ENCODE data around the gene BCAS3. TPM values are rescaled to one million over a fixed set of nuclear protein-coding genes. Genes with fewer than 3 reads are reported as not detected.

The BCAS3 gene
- total RNA-seq, 1 experiment from 2014 or later, result 26.3 TPM

DNA sequence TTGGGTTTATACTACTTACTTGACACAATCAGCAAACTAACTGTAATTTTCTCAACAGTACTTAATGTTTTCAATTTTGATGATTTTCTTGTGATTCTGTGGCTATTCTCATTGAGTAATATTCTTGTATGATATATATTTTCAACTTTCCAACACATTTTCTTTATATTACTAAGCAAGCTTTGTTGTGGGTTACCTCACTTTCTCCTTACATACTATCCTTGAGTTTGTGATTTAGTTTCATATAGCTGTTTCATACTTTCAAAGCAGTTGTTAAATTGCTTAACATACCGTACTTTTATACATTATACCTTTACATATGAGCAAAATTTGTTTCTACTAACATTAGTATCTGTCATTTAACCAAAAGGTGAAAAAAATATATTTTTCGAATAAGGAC, 197.1 kb downstream of the BCAS3 start:
- Histone ChIP-seq H3K27ac (ENCODE audit: low read depth, low read length) (no peak overlapping the region), H3K79me2 (ENCODE audit: insufficient read depth, low read length) (no peaks in the 10 kb centered on the region), H3K4me3 (replicated peaks in 1 of 2; ENCODE audit: low read depth in 1 of 2, low read length in 2 of 2) (no peak overlapping the region), H3K9me3 (ENCODE audit: control insufficient read depth in 1 of 2, insufficient read depth in 1 of 2, low read depth in 1 of 2, low read length in 2 of 2) (no peaks in the 10 kb centered on the region), H3K27me3 (ENCODE audit: insufficient read depth, low read length) (no peaks in the 10 kb centered on the region), H3K9me2 (ENCODE audit: insufficient read depth) (no peaks in the 10 kb centered on the region), H3K9ac (ENCODE audit: low read length) (no peak overlapping the region), H2AFZ (ENCODE audit: low read depth, low read length, poor library complexity, severe bottlenecking) (no peak overlapping the region), H3K36me3 (ENCODE audit: control insufficient read depth in 1 of 2, insufficient read depth in 2 of 2, low read length in 2 of 2) (no peaks in the 10 kb centered on the region), H4K20me1 (ENCODE audit: insufficient read depth) (no peaks in the 10 kb centered on the region), H3K4me1 (ENCODE audit: control insufficient read depth in 1 of 2, insufficient read depth in 2 of 2, low read length in 2 of 2) (no peaks in the 10 kb centered on the region), H3K4me2 (ENCODE audit: low read length) (no peak overlapping the region)
- intact Hi-C loops (cut with micrococcal nuclease), result no loop called here
- BruUV-seq (replicated peaks), result no TSS peak
- ChIA-PET POLR2A (no interaction called here), RAD21 (ENCODE audit: low non-redundant PET in 1 of 2, low total read pairs in 2 of 2, uncharacterized antibody in 2 of 2, unreplicated experiment in 2 of 2) (no interaction called here), CTCF (no interaction called here)
- no peak for DNase-seq (ENCODE audit: low read depth, low spot score)
- TF ChIP-seq JUND (IDR thresholded peaks at IDR 0.05) (no peak), ZNF274 (IDR thresholded peaks at IDR 0.05; ENCODE audit: low read depth, low read length) (no peak), ZFX (IDR thresholded peaks at IDR 0.05) (no peak), SIN3A (IDR thresholded peaks at IDR 0.05; ENCODE audit: low read depth) (no peak), POLR2A (IDR thresholded peaks at IDR 0.05; ENCODE audit: borderline replicate concordance, extremely low read depth, insufficient read depth, insufficient read length) (no peak), EZH2phosphoT487 (IDR thresholded peaks at IDR 0.05; ENCODE audit: borderline replicate concordance) (no peak), RAD21 (IDR thresholded peaks at IDR 0.05; ENCODE audit: low read depth) (no peak), CTCF (IDR thresholded peaks at IDR 0.05 in 2 of 3, conservative IDR thresholded peaks at IDR 0.05 in 1 of 3; ENCODE audit: borderline replicate concordance in 1 of 3, insufficient read depth in 1 of 3, low read depth in 2 of 3, low read length in 2 of 3) (no peak), CEBPB (IDR thresholded peaks at IDR 0.05; ENCODE audit: low read depth) (no peak), SRF (IDR thresholded peaks at IDR 0.05; ENCODE audit: low read depth) (no peak), EZH2 (IDR thresholded peaks at IDR 0.05) (no peak), CBX3 (IDR thresholded peaks at IDR 0.05; ENCODE audit: low read depth) (no peak), FOSL1 (IDR thresholded peaks at IDR 0.05; ENCODE audit: low read depth) (no peak), EGR1 (IDR thresholded peaks at IDR 0.05; ENCODE audit: low read depth) (no peak), TCF7L2 (IDR thresholded peaks at IDR 0.05; ENCODE audit: borderline replicate concordance, extremely low read depth, insufficient read depth, insufficient read length) (no peak), ELF1 (IDR thresholded peaks at IDR 0.05; ENCODE audit: borderline replicate concordance, low read depth) (no peak), POLR2AphosphoS5 (IDR thresholded peaks at IDR 0.05; ENCODE audit: low read depth, low read length) (no peak)
- TF ChIP-seq, protein P1, sequence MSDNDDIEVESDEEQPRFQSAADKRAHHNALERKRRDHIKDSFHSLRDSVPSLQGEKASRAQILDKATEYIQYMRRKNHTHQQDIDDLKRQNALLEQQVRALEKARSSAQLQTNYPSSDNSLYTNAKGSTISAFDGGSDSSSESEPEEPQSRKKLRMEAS (IDR thresholded peaks at IDR 0.05), result no peak
- TF ChIP-seq, protein P2, sequence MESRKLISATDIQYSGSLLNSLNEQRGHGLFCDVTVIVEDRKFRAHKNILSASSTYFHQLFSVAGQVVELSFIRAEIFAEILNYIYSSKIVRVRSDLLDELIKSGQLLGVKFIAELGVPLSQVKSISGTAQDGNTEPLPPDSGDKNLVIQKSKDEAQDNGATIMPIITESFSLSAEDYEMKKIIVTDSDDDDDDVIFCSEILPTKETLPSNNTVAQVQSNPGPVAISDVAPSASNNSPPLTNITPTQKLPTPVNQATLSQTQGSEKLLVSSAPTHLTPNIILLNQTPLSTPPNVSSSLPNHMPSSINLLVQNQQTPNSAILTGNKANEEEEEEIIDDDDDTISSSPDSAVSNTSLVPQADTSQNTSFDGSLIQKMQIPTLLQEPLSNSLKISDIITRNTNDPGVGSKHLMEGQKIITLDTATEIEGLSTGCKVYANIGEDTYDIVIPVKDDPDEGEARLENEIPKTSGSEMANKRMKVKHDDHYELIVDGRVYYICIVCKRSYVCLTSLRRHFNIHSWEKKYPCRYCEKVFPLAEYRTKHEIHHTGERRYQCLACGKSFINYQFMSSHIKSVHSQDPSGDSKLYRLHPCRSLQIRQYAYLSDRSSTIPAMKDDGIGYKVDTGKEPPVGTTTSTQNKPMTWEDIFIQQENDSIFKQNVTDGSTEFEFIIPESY (IDR thresholded peaks at IDR 0.05; ENCODE audit: extremely low read depth, insufficient replicate concordance, low read length), result no peak
- TF ChIP-seq, protein P3, sequence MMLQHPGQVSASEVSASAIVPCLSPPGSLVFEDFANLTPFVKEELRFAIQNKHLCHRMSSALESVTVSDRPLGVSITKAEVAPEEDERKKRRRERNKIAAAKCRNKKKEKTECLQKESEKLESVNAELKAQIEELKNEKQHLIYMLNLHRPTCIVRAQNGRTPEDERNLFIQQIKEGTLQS (IDR thresholded peaks at IDR 0.05), result no peak
- no peak for ATAC-seq

Data from HCT116 (cell line).